HG02840 (cell line): ENCODE data around the gene MCF2L.
"Not testable (repeated sequence)": the region's sequence is repeated elsewhere in the genome, so short reads cannot be mapped to it uniquely, and the experiment has no call there.

Experiments used
- ATAC-seq: cut with Tn5 transposase; IDR thresholded peaks from one replicate; pipeline ENCODE4 v1.9.1; 2021; ENCODE audit warnings: mild to moderate bottlenecking, moderate library complexity, moderate number of reproducible peaks; ENCODE audit not compliant: unreplicated experiment, low FRiP score

MCF2L gene

DNA sequence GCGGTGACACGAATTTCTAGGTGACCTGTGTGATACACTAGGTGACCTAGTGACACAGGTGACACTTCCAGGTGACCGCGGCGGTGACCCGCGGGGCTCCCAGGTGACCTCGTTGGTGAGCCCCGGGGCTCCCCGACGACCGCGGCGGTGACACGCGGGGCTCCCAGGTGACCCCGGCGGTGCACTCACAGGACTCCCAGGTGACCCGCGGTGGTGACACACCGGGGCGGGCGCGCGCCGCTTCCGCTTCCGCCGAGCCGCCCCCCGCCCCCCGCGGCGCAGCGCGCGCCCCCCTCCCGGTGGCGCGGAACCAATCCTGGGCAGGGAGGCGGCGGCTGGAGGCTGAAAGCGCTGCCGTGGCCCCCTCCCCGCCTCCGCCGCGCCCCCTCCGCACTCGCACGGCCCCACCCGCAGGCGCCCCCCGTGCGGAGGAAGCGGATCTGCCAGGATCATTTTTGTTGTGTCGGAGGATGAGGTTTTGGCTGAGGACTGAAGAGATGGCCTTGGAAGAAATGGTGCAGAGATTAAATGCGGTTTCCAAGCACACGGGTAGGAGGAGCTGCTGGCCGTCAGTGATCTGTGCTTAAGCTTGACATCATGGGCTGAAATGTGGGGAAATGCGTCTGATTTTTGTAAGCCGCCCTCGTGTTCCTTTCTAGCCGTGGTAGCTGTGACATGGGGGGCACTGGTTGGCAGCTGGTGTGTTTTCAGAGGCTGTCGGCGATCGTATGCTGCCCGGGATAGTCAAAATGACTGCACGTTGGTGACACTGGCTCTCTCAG, at the start of gene MCF2L:
Gene MCF2L, plus strand, starts transcription at position 305 of the 782 bp plus-strand sequence. Its CDS starts 166 bp downstream, at position 471.
- ATAC-seq = no peak

DNA sequence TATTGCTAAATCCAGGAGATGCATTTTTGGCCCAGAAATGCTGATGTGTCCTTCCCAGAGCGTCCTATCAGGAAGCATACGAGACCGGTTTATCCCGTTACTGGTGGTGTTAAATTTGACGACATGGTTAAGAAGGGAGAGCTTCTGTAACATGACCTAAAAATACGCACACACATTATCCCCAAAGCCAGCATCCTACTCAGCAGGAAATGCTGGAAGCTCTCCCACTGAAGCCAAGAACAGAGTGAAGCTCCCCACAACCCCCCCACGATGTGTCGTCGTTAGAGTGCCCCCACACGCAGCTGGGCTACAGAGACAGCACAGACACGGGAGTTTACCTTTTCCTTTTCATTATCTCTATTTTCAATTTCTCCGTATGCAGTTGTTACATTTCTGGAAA, 45.1 kb upstream of the MCF2L start:
- ATAC-seq = no peak

DNA sequence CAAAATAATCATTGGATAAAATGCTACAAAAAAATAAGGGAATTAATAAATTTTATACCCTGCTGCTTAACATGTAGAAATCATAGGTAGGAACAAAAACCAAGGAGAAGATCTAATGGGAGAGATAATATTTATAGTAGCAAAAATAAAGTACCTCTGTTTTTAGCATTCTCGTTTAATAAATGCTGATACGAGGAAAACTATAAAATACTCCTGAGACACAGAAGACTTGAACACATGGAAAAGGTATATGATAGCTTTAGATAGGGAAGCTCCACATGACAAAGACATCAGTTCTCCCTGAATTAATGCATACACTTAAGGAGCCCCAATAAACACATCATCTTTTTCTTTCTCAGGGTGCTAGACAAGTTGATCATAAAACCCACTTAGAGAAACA, 44.6 kb upstream of the MCF2L start:
- ATAC-seq = no peak

- no peak for ATAC-seq
These were observed 43.0 kb upstream of the MCF2L start for GRCh38 chr13:112926003-112926402.

- ATAC-seq = no peak
These were observed 42.0 kb upstream of the MCF2L start for GRCh38 chr13:112926993-112927392.

- ATAC-seq = no peak
These were observed 40.7 kb upstream of the MCF2L start for GRCh38 chr13:112928020-112928971.

- ATAC-seq = no peak
These were observed 39.8 kb upstream of the MCF2L start for GRCh38 chr13:112928972-112929782.

DNA sequence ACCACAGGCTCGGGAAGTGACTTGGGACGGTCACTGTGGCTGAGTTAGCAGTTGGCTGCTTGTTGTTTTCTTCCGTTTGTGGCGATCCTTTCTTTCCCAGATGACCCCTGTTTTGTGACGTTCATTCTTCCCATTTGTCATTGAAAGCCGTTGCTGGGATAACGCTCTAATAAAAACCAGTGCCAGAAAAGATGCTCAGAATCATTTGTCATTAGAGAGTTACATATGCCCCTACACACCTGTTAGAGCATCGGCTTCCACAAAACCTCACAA, 39.3 kb upstream of the MCF2L start:
- ATAC-seq = no peak

DNA sequence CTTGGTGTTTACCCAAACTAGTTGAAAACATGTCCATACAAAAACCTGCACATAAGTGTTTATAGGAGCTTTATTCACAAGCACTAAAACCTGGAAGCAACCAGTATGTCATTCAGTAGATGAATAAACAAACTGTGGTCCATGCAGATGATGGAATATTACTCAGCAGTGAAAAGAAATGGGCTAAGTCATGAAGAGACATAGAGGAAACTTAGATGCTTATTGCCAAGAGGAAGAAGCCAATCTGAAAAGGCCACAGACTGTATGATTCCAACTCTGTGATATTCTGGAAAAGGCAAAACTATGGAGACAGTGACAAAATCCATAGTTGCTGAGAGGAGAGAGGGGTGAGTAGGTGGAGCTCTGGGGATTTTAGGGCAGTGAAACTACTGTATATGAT, 38.8 kb upstream of the MCF2L start:
- ATAC-seq = no peak

DNA sequence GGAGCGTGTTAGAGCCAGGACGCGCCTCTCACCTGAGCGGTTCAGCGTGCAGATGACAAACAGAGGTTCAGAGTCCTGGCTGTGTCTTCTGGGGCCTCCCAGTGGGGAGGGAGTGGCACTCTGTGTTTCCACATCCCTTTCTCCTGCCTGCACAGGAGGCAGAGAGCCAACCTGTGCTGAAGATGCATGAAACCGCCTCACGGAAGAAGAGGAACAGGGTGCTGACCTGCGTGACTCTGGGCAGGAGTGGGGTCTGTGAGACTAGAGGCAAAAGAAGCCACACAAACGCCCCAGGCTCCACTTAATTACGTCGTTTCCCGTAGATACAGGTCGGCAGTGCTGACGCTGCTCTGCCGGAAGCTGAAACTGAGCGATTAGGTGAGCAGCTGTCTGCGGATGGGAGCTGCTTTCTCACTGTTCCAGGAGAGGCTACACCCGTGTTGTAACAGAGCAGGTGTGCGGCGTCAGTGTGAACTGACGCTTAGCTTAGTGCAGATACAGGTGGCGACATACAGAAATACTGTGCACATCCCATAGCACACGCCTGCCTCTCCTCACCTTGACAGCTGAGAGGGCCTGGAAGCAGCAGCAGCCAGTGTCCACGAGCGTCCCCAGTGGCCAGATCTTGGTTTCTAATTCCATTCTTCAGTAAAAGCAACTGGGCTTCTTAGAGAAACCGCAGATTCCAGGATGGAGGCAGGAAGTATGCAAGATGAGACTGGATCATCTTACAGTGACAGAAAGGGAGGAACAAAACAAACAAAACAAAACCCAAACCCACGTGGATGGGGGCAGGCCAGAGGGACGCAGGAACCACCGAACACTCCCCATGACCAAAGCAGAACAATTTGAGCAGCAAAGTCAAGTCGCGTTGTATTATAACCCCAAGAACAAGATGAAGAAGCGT, 37.7 kb upstream of the MCF2L start:
- ATAC-seq = no peak

DNA sequence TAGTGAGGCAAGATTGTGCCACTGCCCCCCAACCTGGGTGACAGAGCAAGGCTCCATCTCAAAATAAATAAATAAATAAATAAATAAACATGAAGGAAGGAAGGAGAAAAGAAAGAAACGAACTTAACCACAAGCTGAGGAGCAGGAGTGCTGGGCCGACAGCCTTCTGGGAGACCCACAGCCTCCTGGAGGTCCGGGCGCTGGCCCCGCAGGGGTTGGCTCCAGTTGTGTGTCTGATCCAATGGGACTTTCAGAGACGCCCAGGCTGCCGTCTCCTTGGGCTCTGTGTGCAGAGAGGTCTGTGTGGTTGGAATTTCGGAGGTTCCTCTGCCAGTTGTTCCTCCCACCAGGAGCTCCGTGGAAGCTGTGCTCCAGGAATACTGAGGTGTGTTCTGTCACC, 36.0 kb upstream of the MCF2L start:
- no peak for ATAC-seq

- no peak for ATAC-seq
These were observed 35.4 kb upstream of the MCF2L start for GRCh38 chr13:112933649-112934048.

- no peak for ATAC-seq
These were observed 34.9 kb upstream of the MCF2L start for GRCh38 chr13:112934078-112934477.

GRCh38 chr13:112938680-112939079, 30.3 kb upstream of the MCF2L start:
- no peak for ATAC-seq

DNA sequence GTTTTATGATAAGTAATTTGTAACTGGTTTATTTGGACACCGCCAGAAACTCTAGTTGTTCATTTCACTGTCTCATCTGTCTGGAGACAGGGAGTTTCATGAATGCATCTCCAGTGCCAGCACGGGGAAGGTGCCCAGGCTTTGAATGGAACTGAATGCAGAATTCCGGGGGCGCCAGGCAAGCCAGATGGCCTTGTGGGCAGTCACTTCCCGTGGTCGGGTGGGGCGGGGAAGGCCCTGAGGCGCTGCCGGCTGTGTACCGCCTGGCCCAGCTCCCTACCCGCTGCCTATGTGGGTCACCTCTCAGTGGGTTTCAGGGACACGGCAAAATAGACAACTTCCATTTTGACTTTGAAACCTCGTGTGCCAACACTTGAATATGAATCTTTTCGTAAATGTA, 28.8 kb upstream of the MCF2L start:
- ATAC-seq = no peak

DNA sequence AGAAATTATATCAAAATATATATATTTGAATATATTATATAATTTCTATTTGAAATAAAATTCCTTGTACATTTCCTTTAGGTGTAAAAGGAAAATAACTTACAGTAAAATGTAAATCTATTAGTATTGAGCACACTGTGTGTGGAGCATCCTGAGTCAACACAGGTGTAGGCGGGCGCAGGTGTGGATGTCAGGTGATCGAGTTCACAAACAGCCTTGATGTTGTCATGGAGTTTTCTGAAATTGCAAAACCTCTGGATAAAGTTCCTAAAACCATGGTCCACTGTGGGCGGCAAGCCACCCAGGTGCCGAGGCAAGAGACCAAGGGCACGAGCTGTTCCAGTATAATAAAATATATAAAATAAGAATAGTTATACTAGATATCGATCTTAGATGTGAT, 27.7 kb upstream of the MCF2L start:
- ATAC-seq = no peak

- ATAC-seq = not testable (repeated sequence)
These were observed 27.2 kb upstream of the MCF2L start for GRCh38 chr13:112941765-112942164.

DNA sequence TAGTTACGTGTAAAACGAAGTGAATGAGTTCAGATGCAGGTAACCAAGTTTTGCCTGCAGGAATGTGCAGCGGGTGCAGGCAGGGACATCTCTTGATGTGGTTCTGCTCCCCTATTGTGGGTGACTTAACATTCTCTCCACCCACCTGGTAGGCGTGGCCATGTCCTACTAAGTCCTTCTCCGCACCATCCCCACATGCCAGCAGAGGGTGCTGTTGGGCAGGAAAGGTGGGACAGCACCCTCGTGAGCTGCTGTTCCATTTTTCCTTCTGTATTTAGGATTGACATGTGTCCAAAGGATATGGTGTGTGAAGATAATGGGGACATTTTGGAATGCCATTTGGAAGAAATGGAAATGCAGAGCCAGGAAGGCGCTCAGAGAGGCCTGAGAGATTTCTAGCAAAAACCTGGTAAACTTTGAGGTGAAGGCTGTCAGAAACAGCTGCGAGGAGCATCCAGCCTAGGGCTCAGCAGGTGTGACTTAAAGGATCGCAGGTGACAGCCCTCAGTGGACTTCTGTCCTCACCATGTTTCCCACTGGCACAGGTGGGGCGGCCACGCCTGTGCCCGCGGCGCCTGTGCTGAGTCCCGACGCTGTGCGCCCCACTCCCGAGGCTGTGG, 26.2 kb upstream of the MCF2L start:
- ATAC-seq = peak; percentile 97

DNA sequence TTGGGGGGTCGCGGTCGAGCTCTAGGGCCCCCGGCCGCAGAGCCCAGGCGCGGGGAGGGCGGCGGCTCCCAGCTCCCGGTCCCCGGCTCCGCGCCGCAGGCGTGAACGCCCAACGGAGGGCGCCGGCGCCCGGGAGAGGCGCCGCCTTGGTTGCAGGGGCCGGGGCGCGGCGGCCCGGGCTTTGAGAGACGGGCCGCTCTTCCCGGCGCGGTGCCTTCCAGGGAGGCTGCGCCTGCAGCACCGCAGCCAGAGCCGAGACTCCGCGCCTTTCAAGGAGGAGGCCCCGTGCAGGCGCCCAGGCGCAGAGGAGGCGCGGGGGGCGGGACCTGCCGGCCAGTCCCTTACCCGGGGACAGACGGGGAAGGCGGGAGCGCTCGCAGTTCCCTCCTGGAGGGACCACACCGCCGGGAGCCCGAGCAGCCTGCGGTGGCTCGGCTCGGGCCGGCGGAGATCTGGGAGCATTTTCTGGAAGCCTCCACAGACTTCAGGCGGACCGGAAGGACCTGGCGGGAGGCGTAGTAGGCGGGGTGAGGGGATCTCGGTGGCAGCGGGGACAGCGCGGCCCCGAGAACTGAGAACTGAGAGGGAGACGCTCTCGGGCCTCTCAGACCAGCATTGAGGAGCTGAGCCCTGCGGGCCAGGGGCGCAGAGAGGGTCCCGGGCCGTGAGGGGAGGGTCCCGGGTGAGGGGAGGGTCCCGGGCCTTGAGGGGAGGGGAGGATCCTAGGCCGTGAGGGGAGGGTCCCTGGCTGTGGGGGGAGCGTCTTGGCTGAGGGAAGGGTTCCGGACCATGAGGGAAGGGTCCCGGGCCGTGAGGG, 25.5 kb upstream of the MCF2L start:
- peak; percentile 17 for ATAC-seq
